ENCODE results near the gene BOLA3. TPM values are rescaled to one million over a fixed set of nuclear protein-coding genes. Genes with fewer than 3 reads are reported as not detected.

BOLA3 gene
- total RNA-seq, 1 experiment from 2014 or later = 30.4 TPM

DNA sequence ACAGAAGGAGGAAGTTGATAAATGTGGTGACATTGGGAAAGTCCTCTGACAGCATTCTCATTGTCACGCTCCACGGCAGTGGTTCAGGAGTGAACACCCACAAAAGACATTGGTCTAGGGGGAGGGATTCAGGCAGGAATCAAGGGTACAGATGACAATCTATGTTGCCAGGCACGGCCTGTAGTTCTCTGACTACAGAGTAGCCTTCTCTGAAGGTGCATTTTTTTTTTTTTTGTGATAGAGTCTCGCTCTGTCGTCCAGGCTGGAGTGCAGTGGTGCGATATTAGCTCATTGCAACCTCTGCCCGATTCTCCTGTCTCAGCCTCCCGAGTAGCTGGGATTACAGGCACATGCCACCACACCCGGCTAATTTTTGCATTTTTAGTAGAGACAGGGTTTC, 38.3 kb upstream of the BOLA3 start:
- H3K4me2 ChIP-seq = no peak overlapping the region
- no peaks in the 10 kb centered on the region for H3K9me2 ChIP-seq (ENCODE audit: insufficient read depth)
- H3K79me2 ChIP-seq (ENCODE audit: low read depth) = no peaks in the 10 kb centered on the region
- no peak overlapping the region for H2AFZ ChIP-seq
- H3K4me3 ChIP-seq = no peak overlapping the region
- CTCF ChIA-PET = no interaction called here
- POLR2A ChIA-PET (ENCODE audit: unreplicated experiment) = no interaction called here
- no peaks in the 10 kb centered on the region for H3K36me3 ChIP-seq (ENCODE audit: low read depth)
- TF ChIP-seq, protein P1, sequence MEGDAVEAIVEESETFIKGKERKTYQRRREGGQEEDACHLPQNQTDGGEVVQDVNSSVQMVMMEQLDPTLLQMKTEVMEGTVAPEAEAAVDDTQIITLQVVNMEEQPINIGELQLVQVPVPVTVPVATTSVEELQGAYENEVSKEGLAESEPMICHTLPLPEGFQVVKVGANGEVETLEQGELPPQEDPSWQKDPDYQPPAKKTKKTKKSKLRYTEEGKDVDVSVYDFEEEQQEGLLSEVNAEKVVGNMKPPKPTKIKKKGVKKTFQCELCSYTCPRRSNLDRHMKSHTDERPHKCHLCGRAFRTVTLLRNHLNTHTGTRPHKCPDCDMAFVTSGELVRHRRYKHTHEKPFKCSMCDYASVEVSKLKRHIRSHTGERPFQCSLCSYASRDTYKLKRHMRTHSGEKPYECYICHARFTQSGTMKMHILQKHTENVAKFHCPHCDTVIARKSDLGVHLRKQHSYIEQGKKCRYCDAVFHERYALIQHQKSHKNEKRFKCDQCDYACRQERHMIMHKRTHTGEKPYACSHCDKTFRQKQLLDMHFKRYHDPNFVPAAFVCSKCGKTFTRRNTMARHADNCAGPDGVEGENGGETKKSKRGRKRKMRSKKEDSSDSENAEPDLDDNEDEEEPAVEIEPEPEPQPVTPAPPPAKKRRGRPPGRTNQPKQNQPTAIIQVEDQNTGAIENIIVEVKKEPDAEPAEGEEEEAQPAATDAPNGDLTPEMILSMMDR (conservative IDR thresholded peaks at IDR 0.05) = no peak
- TF ChIP-seq EZH2 (IDR thresholded peaks at IDR 0.05; ENCODE audit: low read depth) = no peak
- H3K9me3 ChIP-seq (ENCODE audit: insufficient read depth, low read depth) = no peaks in the 10 kb centered on the region
- H4K20me1 ChIP-seq (ENCODE audit: insufficient read depth) = no peaks in the 10 kb centered on the region
- DNase-seq = no peak
- H3K4me1 ChIP-seq (replicated peaks; ENCODE audit: insufficient read depth) = no peaks in the 10 kb centered on the region
- intact Hi-C loops (cut with micrococcal nuclease; ENCODE audit: unreplicated experiment) = no loop called here
- no peak overlapping the region for H3K27ac ChIP-seq
- BruUV-seq (replicated peaks) = no TSS peak
- no peaks in the 10 kb centered on the region for H3F3A ChIP-seq (ENCODE audit: insufficient read depth, low read depth)
- H3K27me3 ChIP-seq (ENCODE audit: insufficient read depth, low read depth) = no peaks in the 10 kb centered on the region

DNA sequence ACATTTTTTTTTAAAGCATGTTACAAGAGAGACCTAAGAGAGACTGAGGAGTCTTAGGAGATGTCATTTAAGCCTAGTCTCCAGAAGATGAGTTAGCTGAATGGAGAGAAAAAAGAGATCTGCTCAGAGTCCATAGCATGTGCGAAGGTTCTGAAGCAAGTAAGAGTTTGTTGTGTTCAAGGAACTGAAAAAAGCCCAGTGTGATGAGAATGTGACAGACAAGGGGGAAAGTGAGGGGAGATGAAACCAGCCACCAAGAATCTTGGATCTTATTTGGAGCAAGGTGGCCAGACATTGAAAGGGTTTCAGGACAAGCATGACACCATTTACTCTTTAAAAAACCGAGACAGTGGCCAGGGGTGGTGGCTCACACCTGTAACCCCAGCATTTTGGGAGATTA, 36.2 kb upstream of the BOLA3 start:
- intact Hi-C loops (cut with micrococcal nuclease; ENCODE audit: unreplicated experiment) = no loop called here
- no peak for DNase-seq
- Histone ChIP-seq H3K27ac (no peak overlapping the region), H3K9me2 (ENCODE audit: insufficient read depth) (no peaks in the 10 kb centered on the region), H3K4me3 (no peak overlapping the region), H3F3A (ENCODE audit: insufficient read depth, low read depth) (no peaks in the 10 kb centered on the region; the same call in 1 of the 2 replicates), H3K4me1 (replicated peaks; ENCODE audit: insufficient read depth) (no peaks in the 10 kb centered on the region), H3K36me3 (ENCODE audit: low read depth) (no peaks in the 10 kb centered on the region), H4K20me1 (ENCODE audit: insufficient read depth) (no peaks in the 10 kb centered on the region), H3K27me3 (ENCODE audit: insufficient read depth, low read depth) (no peaks in the 10 kb centered on the region), H2AFZ (no peak overlapping the region), H3K79me2 (ENCODE audit: low read depth) (no peaks in the 10 kb centered on the region), H3K4me2 (no peak overlapping the region), H3K9me3 (ENCODE audit: insufficient read depth, low read depth) (no peaks in the 10 kb centered on the region)
- no TSS peak for BruUV-seq (replicated peaks)
- CTCF ChIA-PET = no interaction called here
- TF ChIP-seq, protein P1 (conservative IDR thresholded peaks at IDR 0.05) = no peak
- no peak for TF ChIP-seq EZH2 (IDR thresholded peaks at IDR 0.05; ENCODE audit: low read depth)
- POLR2A ChIA-PET (ENCODE audit: unreplicated experiment) = no interaction called here

DNA sequence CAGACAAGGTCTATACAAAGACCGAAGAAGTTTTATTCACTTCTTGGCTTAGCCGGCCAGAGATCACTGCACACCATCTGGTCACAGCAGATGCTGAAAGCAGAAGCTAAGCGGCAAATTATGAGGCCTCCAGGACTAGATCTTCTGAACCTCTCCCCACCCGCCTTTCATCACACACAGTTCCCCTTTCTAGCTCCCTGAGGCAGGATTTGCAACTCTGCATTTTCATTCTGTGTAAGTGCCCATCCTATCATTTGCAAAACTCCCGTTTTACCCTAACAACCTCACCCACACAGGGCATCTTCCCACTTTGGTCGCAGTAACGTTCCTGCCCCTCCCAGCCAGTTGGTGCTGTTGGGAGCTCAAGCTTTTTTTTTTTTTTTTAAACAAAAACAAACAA, 34.0 kb upstream of the BOLA3 start:
- H3K4me3 ChIP-seq = no peak overlapping the region
- no peaks in the 10 kb centered on the region for H3K27me3 ChIP-seq (ENCODE audit: insufficient read depth, low read depth)
- CTCF ChIA-PET = interaction anchor here (0.6 to 0.7 kb wide), 4 partner anchors 36 to 947 kb away, joined by 4 to 13 read pairs (median 7); no protein-coding TSS in a partner anchor
- no peak for TF ChIP-seq EZH2 (IDR thresholded peaks at IDR 0.05; ENCODE audit: low read depth)
- TF ChIP-seq, protein P1 (conservative IDR thresholded peaks at IDR 0.05) = no peak
- no TSS peak for BruUV-seq (replicated peaks)
- H3K9me3 ChIP-seq (ENCODE audit: insufficient read depth, low read depth) = no peaks in the 10 kb centered on the region
- H2AFZ ChIP-seq = no peak overlapping the region
- POLR2A ChIA-PET (ENCODE audit: unreplicated experiment) = no interaction called here
- H3K27ac ChIP-seq = no peak overlapping the region
- peaks cover 11% of the 10 kb centered on the region for H3K4me1 ChIP-seq (replicated peaks; ENCODE audit: insufficient read depth)
- H3K36me3 ChIP-seq (ENCODE audit: low read depth) = peaks cover 3% of the 10 kb centered on the region
- H3K9me2 ChIP-seq (ENCODE audit: insufficient read depth) = no peaks in the 10 kb centered on the region
- H4K20me1 ChIP-seq (ENCODE audit: insufficient read depth) = peaks cover 14% of the 10 kb centered on the region
- intact Hi-C loops (cut with micrococcal nuclease; ENCODE audit: unreplicated experiment) = no loop called here
- peaks cover 18% of the 10 kb centered on the region for H3K79me2 ChIP-seq (ENCODE audit: low read depth)
- DNase-seq = no peak
- peaks cover 4% of the 10 kb centered on the region; the same call in 1 of the 2 replicates for H3F3A ChIP-seq (ENCODE audit: insufficient read depth, low read depth)
- no peak overlapping the region for H3K4me2 ChIP-seq
